SH-SY5Y (cell line): Measurements from ENCODE around the gene STX16.

ENCODE experiments used
- GATA2 ChIP-seq: IDR thresholded peaks from 2 replicates; pipeline ENCODE4 v1.6.1; 2011; ENCODE audit warnings: mild to moderate bottlenecking, low read depth, low read length
- GATA3 ChIP-seq: IDR thresholded peaks from 2 replicates; pipeline ENCODE4 v1.6.1; 2011; ENCODE audit warnings: low read depth, mild to moderate bottlenecking, low read length, moderate library complexity

GRCh38 chr20:58655328-58656107, 4.4 kb downstream of the STX16 start:
- TF ChIP-seq GATA3 (no peak), GATA2 (no peak)
